ENCODE measurements around the gene CYP3A7.
"Not testable (repeated sequence)": the region's sequence is repeated elsewhere in the genome, so short reads cannot be mapped to it uniquely, and the experiment has no call there.

The CYP3A7 gene

GRCh38 chr7:99665312-99666012 is 69.5 kb downstream of the CYP3A7 start:
- TF ChIP-seq, protein P1, sequence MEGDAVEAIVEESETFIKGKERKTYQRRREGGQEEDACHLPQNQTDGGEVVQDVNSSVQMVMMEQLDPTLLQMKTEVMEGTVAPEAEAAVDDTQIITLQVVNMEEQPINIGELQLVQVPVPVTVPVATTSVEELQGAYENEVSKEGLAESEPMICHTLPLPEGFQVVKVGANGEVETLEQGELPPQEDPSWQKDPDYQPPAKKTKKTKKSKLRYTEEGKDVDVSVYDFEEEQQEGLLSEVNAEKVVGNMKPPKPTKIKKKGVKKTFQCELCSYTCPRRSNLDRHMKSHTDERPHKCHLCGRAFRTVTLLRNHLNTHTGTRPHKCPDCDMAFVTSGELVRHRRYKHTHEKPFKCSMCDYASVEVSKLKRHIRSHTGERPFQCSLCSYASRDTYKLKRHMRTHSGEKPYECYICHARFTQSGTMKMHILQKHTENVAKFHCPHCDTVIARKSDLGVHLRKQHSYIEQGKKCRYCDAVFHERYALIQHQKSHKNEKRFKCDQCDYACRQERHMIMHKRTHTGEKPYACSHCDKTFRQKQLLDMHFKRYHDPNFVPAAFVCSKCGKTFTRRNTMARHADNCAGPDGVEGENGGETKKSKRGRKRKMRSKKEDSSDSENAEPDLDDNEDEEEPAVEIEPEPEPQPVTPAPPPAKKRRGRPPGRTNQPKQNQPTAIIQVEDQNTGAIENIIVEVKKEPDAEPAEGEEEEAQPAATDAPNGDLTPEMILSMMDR (IDR thresholded peaks at IDR 0.05; ENCODE audit: low read depth, low read length), result no peak
- Histone ChIP-seq H3K36me3 (no peaks in the 10 kb centered on the region), H3K9me3 (no peaks in the 10 kb centered on the region), H3K4me3 (ENCODE audit: low read depth, low read length) (no peak overlapping the region), H3K4me1 (no peaks in the 10 kb centered on the region), H3K27me3 (no peaks in the 10 kb centered on the region)
- no peak for DNase-seq

DNA sequence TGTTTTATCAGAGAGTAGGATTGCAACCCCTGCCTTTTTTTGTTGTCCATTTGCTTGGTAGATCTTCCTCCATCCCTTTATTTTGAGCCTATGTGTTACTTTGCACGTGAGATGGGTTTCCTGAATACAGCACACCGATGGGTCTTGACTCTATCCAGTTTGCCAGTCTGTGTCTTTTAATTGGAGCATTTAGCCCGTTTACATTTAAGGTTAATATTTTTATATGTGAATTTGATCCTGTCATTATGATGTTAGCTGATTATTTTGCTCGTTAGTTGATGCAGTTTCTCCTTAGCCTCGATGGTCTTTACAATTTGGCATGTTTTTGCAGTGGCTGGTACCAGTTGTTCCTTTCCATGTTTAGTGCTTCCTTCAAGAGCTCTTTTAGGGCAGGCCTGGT is 77.1 kb downstream of the CYP3A7 start:
- not testable (repeated sequence) for H3K36me3 ChIP-seq; DNase-seq; H3K27me3 ChIP-seq; H3K9me3 ChIP-seq; H3K4me3 ChIP-seq (ENCODE audit: low read depth, low read length); H3K4me1 ChIP-seq
